AG04449 (cell line): ENCODE measurements around the gene MARVELD3.

Experiments
- CTCF ChIA-PET: fragments of 350-600 bp; formaldehyde crosslinking; extraction: SDS; loops from one replicate; lab custom pipeline; 2021; ENCODE audit warnings: antibody characterized with exemption; lab: Yijun Ruan, JAX
- POLR2A ChIA-PET: fragments of 400-600, 350-600 bp; formaldehyde crosslinking; extraction: SDS; loops from one replicate; lab custom pipeline; 2020; ENCODE audit warnings: antibody characterized with exemption, inconsistent platforms; lab: Yijun Ruan, JAX
- DNase-seq: peaks from one replicate; pipeline ENCODE4 v3.0.0-alpha.2; 2010; ENCODE audit warnings: low read depth, low spot score
- H3K4me3 ChIP-seq: 2 replicates; pipeline ENCODE4 v1.5.1; 2011; ENCODE audit warnings: low read depth, mild to moderate bottlenecking, control low read depth, low read length
- TF ChIP-seq, protein P1 (sequence below): IDR thresholded peaks from one replicate; pipeline ENCODE4 v1.5.1; 2011; ENCODE audit warnings: mild to moderate bottlenecking, moderate library complexity, low read length, control low read depth, inconsistent platforms; ENCODE audit not compliant: insufficient read depth; ENCODE audit errors: missing control alignments

Gene MARVELD3

GRCh38 chr16:71648162-71648561 lies 22.2 kb downstream of the MARVELD3 start:
- no peak for DNase-seq
- TF ChIP-seq, protein P1, sequence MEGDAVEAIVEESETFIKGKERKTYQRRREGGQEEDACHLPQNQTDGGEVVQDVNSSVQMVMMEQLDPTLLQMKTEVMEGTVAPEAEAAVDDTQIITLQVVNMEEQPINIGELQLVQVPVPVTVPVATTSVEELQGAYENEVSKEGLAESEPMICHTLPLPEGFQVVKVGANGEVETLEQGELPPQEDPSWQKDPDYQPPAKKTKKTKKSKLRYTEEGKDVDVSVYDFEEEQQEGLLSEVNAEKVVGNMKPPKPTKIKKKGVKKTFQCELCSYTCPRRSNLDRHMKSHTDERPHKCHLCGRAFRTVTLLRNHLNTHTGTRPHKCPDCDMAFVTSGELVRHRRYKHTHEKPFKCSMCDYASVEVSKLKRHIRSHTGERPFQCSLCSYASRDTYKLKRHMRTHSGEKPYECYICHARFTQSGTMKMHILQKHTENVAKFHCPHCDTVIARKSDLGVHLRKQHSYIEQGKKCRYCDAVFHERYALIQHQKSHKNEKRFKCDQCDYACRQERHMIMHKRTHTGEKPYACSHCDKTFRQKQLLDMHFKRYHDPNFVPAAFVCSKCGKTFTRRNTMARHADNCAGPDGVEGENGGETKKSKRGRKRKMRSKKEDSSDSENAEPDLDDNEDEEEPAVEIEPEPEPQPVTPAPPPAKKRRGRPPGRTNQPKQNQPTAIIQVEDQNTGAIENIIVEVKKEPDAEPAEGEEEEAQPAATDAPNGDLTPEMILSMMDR = no peak
- no peak overlapping the region for H3K4me3 ChIP-seq
- CTCF ChIA-PET = interaction anchor here (0.9 kb wide), 1 partner anchor 83 kb away, joined by 3 read pairs; no protein-coding TSS in a partner anchor
- POLR2A ChIA-PET = no interaction called here

GRCh38 chr16:71648921-71649320 lies 22.9 kb downstream of the MARVELD3 start:
- no peak overlapping the region for H3K4me3 ChIP-seq
- TF ChIP-seq, protein P1 = peak; percentile 40
- CTCF ChIA-PET = no interaction called here
- POLR2A ChIA-PET = no interaction called here
- DNase-seq = no peak

DNA sequence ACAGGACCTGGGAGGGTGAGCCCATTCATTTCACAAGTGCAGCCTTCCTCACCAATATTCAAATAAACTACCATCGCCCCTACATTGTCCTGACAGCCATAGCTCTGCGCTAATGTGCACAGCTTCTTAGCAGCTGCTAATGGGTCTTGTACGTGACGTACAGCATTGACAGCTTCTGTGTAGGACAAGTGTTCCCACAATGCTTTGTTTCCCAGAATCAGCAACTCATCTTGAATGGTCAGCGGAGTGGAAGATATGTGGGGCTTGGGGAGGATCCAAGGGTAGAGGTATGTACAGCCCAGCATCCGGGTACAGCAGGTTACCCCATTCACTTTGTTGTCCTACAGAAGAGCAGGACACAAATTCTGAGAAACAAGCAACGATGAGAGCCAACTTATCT lies 23.7 kb downstream of the MARVELD3 start:
- CTCF ChIA-PET = interaction anchor here (1.3 kb wide), 1 partner anchor 38 kb away, joined by 3 read pairs; no protein-coding TSS in a partner anchor
- H3K4me3 ChIP-seq = no peak overlapping the region
- no peak for DNase-seq
- TF ChIP-seq, protein P1 = no peak
- POLR2A ChIA-PET = no interaction called here

- ChIA-PET POLR2A (no interaction called here), CTCF (interaction anchor here (0.9 to 1.2 kb wide), 2 partner anchors 11 to 301 kb away, joined by 3 read pairs; no protein-coding TSS in a partner anchor)
- TF ChIP-seq, protein P1 = no peak
Observed at GRCh38 chr16:71658771-71659170, 32.8 kb downstream of the MARVELD3 start.

DNA sequence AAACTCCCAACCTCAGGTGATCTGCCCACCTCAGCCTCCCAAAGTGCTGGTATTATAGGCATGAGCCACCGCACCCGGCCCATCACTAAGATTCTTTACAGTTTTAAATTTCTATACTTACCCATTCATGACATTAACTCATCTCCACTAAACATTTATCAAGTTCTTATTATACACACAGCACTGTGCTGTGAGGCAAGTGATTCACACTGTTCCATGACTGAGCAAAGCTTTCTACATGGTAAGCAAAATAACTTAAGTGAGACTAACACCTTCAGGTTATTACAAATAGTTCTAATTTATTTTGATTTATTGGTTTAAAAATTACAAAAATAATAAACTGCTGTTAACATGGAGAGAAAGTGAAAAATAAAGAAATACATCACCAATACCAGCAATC lies 33.5 kb downstream of the MARVELD3 start:
- TF ChIP-seq, protein P1 = no peak
- ChIA-PET POLR2A (no interaction called here), CTCF (interaction anchor here (0.6 to 1.2 kb wide), 3 partner anchors 11 to 300 kb away, joined by 3 read pairs; no protein-coding TSS in a partner anchor)
- H3K4me3 ChIP-seq = no peak overlapping the region
- no peak for DNase-seq

More at GRCh38 chr16:71658771-71659170, 32.8 kb downstream of the MARVELD3 start:
- H3K4me3 ChIP-seq = no peak overlapping the region
- no peak for DNase-seq

DNA sequence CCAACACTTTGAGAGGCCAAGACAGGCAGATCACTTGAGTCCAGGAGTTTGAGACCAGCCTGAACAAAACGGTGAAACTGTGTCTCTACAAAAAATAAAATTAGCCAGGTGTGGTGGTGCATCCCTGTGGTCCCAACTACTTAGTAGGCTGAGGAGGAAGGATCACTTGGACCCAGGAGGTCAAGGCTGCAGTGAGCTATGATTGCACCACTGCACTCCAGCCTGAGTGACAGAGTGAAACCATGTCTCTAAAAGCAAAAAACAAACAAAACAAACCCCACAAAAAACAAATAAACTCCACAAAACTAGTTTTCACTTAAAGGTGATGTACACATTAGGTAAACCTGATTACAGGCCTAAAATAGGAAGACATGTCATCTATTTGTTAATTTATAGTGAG lies 40.3 kb downstream of the MARVELD3 start:
- CTCF ChIA-PET = no interaction called here
- TF ChIP-seq, protein P1 = no peak
- DNase-seq = no peak
- POLR2A ChIA-PET = no interaction called here
- H3K4me3 ChIP-seq = no peak overlapping the region
